MCF 10A (cell line): Measurements from ENCODE around the gene EHBP1. TPM values are rescaled to one million over a fixed set of nuclear protein-coding genes. Genes with fewer than 3 reads are reported as not detected.

Experiments used
- BruUV-seq: library from RNA; stranded (reverse); fragments of 400-500 nt; replicated peaks from 2 replicates; lab custom pipeline; 2021; lab: Mats Ljungman, UMichigan
- CTCF ChIA-PET: fragments of 300-600 bp; sonication (Branson Sonifier 250); formaldehyde crosslinking; extraction: SDS; loops from one replicate; lab custom pipeline; 2021; ENCODE audit warnings: antibody characterized with exemption, inconsistent platforms; lab: Yijun Ruan, JAX
- POLR2A ChIA-PET: fragments of 300-600, 350-650 bp; sonication (Branson Sonifier 250); formaldehyde crosslinking; extraction: SDS; loops from one replicate; lab custom pipeline; 2020; ENCODE audit warnings: antibody characterized with exemption, inconsistent platforms; lab: Yijun Ruan, JAX
- DNase-seq: peaks from one replicate; pipeline ENCODE4 v3.0.0-alpha.2; 2018; ENCODE audit not compliant: unreplicated experiment
- H3K27ac Mint-ChIP-seq: one replicate; pipeline ENCODE4 v1.8.0; 2022; ENCODE audit warnings: mild to moderate bottlenecking, low read depth, mixed read lengths; ENCODE audit not compliant: unreplicated experiment
- H3K27me3 Mint-ChIP-seq: one replicate; pipeline ENCODE4 v1.8.0; 2022; ENCODE audit warnings: mixed read lengths; ENCODE audit not compliant: insufficient read depth, unreplicated experiment
- H3K36me3 Mint-ChIP-seq: one replicate; pipeline ENCODE4 v1.8.0; 2022; ENCODE audit warnings: mild to moderate bottlenecking, moderate library complexity, mixed read lengths; ENCODE audit not compliant: insufficient read depth, unreplicated experiment
- H3K4me1 Mint-ChIP-seq: one replicate; pipeline ENCODE4 v1.8.0; 2022; ENCODE audit warnings: mixed read lengths; ENCODE audit not compliant: insufficient read depth, unreplicated experiment
- H3K4me3 Mint-ChIP-seq: one replicate; pipeline ENCODE4 v1.8.0; 2022; ENCODE audit warnings: mild to moderate bottlenecking, moderate library complexity, mixed read lengths; ENCODE audit not compliant: unreplicated experiment
- H3K9me3 Mint-ChIP-seq: one replicate; pipeline ENCODE4 v1.8.0; 2022; ENCODE audit warnings: mixed read lengths; ENCODE audit not compliant: unreplicated experiment
- CTCF ChIP-seq: fragments of 200-600 bp; IDR thresholded peaks from one replicate; pipeline ENCODE4 v1.8.0; 2022; ENCODE audit warnings: antibody characterized with exemption, mild to moderate bottlenecking; ENCODE audit not compliant: unreplicated experiment
- intact Hi-C: fragments of 100-400 bp; cut with micrococcal nuclease; formaldehyde crosslinking; loops from 2 replicates; pipeline ENCODE4 v1.14.1; 2022
- total RNA-seq: library from RNA; stranded (reverse); gene quantifications from 2 replicates; pipeline ENCODE4 v1.2.3, GENCODE V29; 2022

EHBP1 gene
- total RNA-seq, 1 experiment from 2014 or later, result 81.2 TPM

- Mint-ChIP-seq H3K9me3 (peaks cover 7% of the 10 kb centered on the region), H3K27me3 (no peaks in the 10 kb centered on the region), H3K4me1 (no peaks in the 10 kb centered on the region), H3K36me3 (no peaks in the 10 kb centered on the region), H3K4me3 (no peak overlapping the region), H3K27ac (no peak overlapping the region)
- POLR2A ChIA-PET, result interaction anchor here (1.3 kb wide), 1 partner anchor 26 kb away, joined by 3 read pairs; no protein-coding TSS in a partner anchor
- CTCF ChIA-PET, result interaction anchor here (0.6 kb wide), 1 partner anchor 642 kb away, joined by 3 read pairs; no protein-coding TSS in a partner anchor
- no peak for DNase-seq
- intact Hi-C loops, result no loop called here
- no peak for TF ChIP-seq CTCF
- no TSS peak for BruUV-seq
These were observed 139.0 kb downstream of the EHBP1 start for GRCh38 chr2:62844311-62845090.

GRCh38 chr2:62845256-62845655, 139.7 kb downstream of the EHBP1 start:
- CTCF ChIA-PET, result interaction anchor here (0.6 to 0.7 kb wide), 2 partner anchors 11 to 641 kb away, joined by 3 read pairs; no protein-coding TSS in a partner anchor
- Mint-ChIP-seq H3K27ac (no peak overlapping the region), H3K4me3 (no peak overlapping the region), H3K36me3 (no peaks in the 10 kb centered on the region), H3K27me3 (no peaks in the 10 kb centered on the region), H3K9me3 (peaks cover 7% of the 10 kb centered on the region), H3K4me1 (no peaks in the 10 kb centered on the region)
- no TSS peak for BruUV-seq
- no peak for DNase-seq
- intact Hi-C loops, result no loop called here
- POLR2A ChIA-PET, result interaction anchor here (1.0 to 1.3 kb wide), 2 partner anchors 27 to 49 kb away, joined by 3 to 4 read pairs; no protein-coding TSS in a partner anchor
- no peak for TF ChIP-seq CTCF

GRCh38 chr2:62852254-62852653, 146.7 kb downstream of the EHBP1 start:
- DNase-seq, result no peak
- Mint-ChIP-seq H3K27ac (no peak overlapping the region), H3K36me3 (peaks cover 12% of the 10 kb centered on the region), H3K4me3 (no peak overlapping the region), H3K27me3 (no peaks in the 10 kb centered on the region), H3K4me1 (no peaks in the 10 kb centered on the region), H3K9me3 (peaks cover 8% of the 10 kb centered on the region)
- POLR2A ChIA-PET, result no interaction called here
- no peak for TF ChIP-seq CTCF
- BruUV-seq, result no TSS peak
- CTCF ChIA-PET, result interaction anchor here (0.6 to 0.8 kb wide), 2 partner anchors 19 to 53 kb away, joined by 3 to 4 read pairs; no protein-coding TSS in a partner anchor
- intact Hi-C loops, result no loop called here
